Gastroesophageal sphincter (tissue), 4 donors: ENCODE results near the gene MEIS3. TPM values are rescaled to one million over a fixed set of nuclear protein-coding genes. Genes with fewer than 3 reads are reported as not detected.
"Not testable (repeated sequence)": the region's sequence is repeated elsewhere in the genome, so short reads cannot be mapped to it uniquely, and the experiment has no call there.

ENCODE experiments used
- ATAC-seq: fragments of 150-250 bp; one replicate; pipeline ENCODE4 v1.9.1; 2016; ENCODE audit warnings: mild to moderate bottlenecking, moderate library complexity
- H3K27ac ChIP-seq, 4 donors: fragments of 200-600 bp; sonication (generic) in 3 of 4; 1 replicate in 3 of 4; 2 replicates in 1 of 4; pipeline ENCODE4 v1.5.1; 2016 to 2019
- H3K27me3 ChIP-seq: fragments of 200-600 bp; sonication (generic); one replicate; pipeline ENCODE4 v1.5.1; 2019
- H3K36me3 ChIP-seq, 2 donors: fragments of 200-600 bp; sonication (generic); one replicate each; pipeline ENCODE4 v1.5.1; 2019; ENCODE audit warnings: control low read depth in 1 of 2
- H3K4me1 ChIP-seq, 3 donors: fragments of 200-600 bp; sonication (generic); 1 replicate in 2 of 3; 2 replicates in 1 of 3; pipeline ENCODE4 v1.5.1; 2016 to 2019; ENCODE audit warnings: control low read depth in 2 of 3
- H3K4me3 ChIP-seq, 2 donors: fragments of 200-600 bp; sonication (generic); one replicate each; pipeline ENCODE4 v1.5.1; 2019; ENCODE audit warnings: mild to moderate bottlenecking in 1 of 2, moderate library complexity in 1 of 2
- H3K9me3 ChIP-seq, 3 donors: fragments of 200-600 bp; sonication (generic); one replicate each; pipeline ENCODE4 v1.5.1; 2017 to 2019; ENCODE audit warnings: control low read depth in 2 of 3
- EP300 ChIP-seq: sonication (generic); formaldehyde crosslinking; IDR thresholded peaks from one replicate; pipeline ENCODE4 v1.6.1; 2017; ENCODE audit warnings: antibody characterized with exemption, mild to moderate bottlenecking
- POLR2A ChIP-seq, 2 donors: fragments of 450-650 bp; IDR thresholded peaks; one replicate each; pipeline ENCODE4 v1.6.1; 2017; ENCODE audit warnings: antibody characterized with exemption in 2 of 2, mild to moderate bottlenecking in 2 of 2, moderate library complexity in 1 of 2
- POLR2AphosphoS5 ChIP-seq: sonication (generic); formaldehyde crosslinking; IDR thresholded peaks from one replicate; pipeline ENCODE4 v1.6.1; 2017; ENCODE audit warnings: antibody characterized with exemption
- WGBS, 2 donors: methylation state at CpG; one replicate each; pipeline ENCODE4 v1.1.5; 2018; ENCODE audit warnings: low coverage in 1 of 2; 5-methylcytosine and 5-hydroxymethylcytosine counted together
- total RNA-seq, 4 donors: library from RNA; depleted of rRNA; stranded (reverse); fragments of >200 nt; gene quantifications; one replicate each; pipeline ENCODE4 v1.1.0, GENCODE V29; 2016
- TF ChIP-seq, protein P1 (sequence below), 4 experiments: fragments of 200-600 bp in 2 of 4; fragments of 450-650 bp in 2 of 4; sonication (generic) in 1 of 4; IDR thresholded peaks; one replicate each; pipeline ENCODE4 v1.5.1; 2017 to 2019; ENCODE audit warnings: antibody characterized with exemption in 4 of 4, mild to moderate bottlenecking in 2 of 4, moderate library complexity in 2 of 4

The MEIS3 gene
- total RNA-seq, 4 donors from 2014 or later = 23.5 to 37.2 (median 30.3) TPM

DNA sequence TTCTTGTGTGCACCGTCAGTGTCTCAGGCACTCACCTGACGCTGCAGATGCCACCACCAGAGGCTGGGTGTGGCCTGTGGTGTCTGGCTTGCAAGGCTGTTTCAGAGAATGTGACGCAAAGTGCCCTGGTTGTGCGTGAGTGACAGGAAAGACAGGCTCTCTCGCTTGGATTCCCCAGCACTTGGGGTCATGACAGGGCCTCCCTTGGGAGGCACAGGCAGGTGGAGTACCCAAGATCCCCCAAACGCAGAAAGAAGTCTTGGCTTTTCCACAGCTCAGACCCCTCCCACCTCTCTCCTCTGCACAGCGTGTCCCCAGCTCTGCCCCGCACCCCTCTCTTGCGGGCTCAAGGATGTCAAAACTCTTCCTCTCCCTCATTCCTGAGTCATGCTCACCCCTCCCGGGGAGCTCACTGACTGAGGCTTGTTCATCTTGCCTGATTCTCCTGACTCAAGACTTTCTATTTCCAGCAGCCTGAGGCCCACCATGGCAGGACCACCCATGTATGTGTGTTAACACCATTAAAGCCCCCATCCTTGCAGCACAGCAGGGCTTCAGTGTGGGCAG, 49.2 kb downstream of the MEIS3 start:
- no peaks in the 10 kb centered on the region for H3K9me3 ChIP-seq
- no peak for ATAC-seq
- no peak overlapping the region for H3K4me3 ChIP-seq
- H3K4me1 ChIP-seq = no peaks in the 10 kb centered on the region
- no peak overlapping the region for H3K27ac ChIP-seq
- WGBS, 2 donors = 66 to 81% methylated on average over 5 to 8 of the region's 10 CpGs
- H3K27me3 ChIP-seq = no peaks in the 10 kb centered on the region
- H3K36me3 ChIP-seq = peaks cover 0 to 98% of the 10 kb centered on the region in 2 donors
- TF ChIP-seq, protein P1, sequence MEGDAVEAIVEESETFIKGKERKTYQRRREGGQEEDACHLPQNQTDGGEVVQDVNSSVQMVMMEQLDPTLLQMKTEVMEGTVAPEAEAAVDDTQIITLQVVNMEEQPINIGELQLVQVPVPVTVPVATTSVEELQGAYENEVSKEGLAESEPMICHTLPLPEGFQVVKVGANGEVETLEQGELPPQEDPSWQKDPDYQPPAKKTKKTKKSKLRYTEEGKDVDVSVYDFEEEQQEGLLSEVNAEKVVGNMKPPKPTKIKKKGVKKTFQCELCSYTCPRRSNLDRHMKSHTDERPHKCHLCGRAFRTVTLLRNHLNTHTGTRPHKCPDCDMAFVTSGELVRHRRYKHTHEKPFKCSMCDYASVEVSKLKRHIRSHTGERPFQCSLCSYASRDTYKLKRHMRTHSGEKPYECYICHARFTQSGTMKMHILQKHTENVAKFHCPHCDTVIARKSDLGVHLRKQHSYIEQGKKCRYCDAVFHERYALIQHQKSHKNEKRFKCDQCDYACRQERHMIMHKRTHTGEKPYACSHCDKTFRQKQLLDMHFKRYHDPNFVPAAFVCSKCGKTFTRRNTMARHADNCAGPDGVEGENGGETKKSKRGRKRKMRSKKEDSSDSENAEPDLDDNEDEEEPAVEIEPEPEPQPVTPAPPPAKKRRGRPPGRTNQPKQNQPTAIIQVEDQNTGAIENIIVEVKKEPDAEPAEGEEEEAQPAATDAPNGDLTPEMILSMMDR (IDR thresholded peaks at IDR 0.05) = no peak
- TF ChIP-seq POLR2A (IDR thresholded peaks at IDR 0.05) = no peak
- no peak for TF ChIP-seq POLR2AphosphoS5
- TF ChIP-seq EP300 = no peak

DNA sequence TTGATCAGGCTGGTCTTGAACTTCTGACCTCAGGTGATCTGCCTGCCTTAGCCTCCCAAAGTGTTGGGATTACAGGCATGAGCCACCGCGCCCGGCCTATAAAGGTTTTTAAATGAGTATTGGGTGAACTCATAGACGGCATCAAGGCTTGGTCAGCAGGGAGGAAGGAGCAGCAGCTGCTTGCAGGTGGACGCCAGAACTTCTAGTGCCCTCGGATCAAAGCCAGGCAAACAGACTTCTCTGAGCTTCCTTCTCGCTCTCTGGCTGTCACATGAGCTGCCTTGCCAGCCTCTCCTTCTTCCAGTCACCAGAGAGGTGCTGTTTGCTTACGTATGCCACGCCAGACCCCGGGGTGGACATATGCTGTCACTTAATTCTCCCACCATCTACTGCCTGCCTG, 53.9 kb downstream of the MEIS3 start:
- H3K27me3 ChIP-seq, H3K9me3 ChIP-seq, H3K4me1 ChIP-seq, ATAC-seq, H3K4me3 ChIP-seq, H3K27ac ChIP-seq: not testable (repeated sequence)
- peaks cover 0 to 98% of the 10 kb centered on the region in 2 donors for H3K36me3 ChIP-seq
- WGBS, 2 donors = 91% methylated on average over 6 of the region's 10 CpGs; no CpG with 5 or more reads in 1 of the 2 donors

DNA sequence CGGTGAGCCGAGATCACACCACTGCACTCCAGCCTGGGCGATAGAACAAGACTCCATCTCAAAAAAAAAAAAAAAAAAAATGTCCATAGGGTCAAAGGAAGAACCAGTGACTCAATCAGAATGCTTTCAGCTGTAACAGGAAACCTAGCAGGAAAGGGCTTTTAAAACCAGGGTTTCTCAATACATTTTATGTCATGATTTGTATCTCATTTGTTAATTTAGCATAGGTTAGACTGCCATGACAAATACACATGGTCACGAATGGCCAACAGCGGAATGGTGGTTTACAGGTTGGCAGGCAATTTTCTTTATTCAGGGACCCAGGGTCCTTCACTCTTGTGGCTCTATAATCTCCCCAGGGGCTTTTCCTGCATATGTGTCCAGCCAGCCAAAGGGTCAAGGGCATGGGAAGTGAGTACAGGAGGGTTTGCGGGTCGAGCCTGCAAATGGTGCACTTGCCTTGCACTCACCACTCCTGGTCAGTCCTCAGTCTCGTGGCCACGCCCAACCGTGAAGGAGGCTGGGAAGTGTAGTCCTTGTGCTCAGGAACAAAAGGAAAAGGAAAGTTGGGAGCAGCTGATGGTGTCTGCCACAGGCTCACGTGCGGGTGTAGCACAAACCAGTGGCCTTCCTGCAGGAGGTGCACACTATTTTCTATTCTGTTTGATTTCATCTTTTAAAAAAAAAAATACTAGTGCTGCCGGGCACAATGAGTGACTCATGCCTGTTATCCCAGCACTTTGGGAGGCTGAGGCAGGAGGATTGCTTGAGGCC, 55.4 kb downstream of the MEIS3 start:
- TF ChIP-seq, protein P1 (IDR thresholded peaks at IDR 0.05) = no peak
- TF ChIP-seq EP300 = no peak
- no peak for TF ChIP-seq POLR2AphosphoS5
- no peak for TF ChIP-seq POLR2A (IDR thresholded peaks at IDR 0.05)
- peaks cover 0 to 98% of the 10 kb centered on the region in 2 donors for H3K36me3 ChIP-seq
- H3K9me3 ChIP-seq = no peaks in the 10 kb centered on the region
- no peak for ATAC-seq
- no peaks in the 10 kb centered on the region for H3K4me1 ChIP-seq
- no peaks in the 10 kb centered on the region for H3K27me3 ChIP-seq
- no peak overlapping the region for H3K4me3 ChIP-seq
- WGBS, 2 donors = 88 to 94% methylated on average over 5 to 8 of the region's 13 CpGs
- no peak overlapping the region for H3K27ac ChIP-seq

DNA sequence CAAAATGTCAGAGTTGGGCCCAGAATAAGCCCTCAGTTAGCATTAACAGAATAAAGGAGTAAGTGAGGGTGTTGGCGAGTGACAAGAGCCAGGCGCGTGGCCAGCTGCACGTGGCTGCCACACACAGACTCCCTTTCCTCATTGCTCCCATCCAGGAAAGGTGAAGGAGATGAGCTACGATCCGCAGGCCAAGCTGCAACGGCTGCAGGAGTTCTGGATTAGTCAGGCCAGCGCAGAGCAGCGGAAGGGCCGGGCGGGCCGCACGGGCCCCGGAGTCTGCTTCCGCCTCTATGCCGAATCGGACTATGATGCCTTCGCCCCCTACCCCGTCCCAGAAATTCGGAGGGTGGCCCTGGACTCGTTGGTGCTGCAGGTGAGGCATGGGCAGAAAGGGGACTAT, 57.0 kb downstream of the MEIS3 start:
- Histone ChIP-seq H3K36me3 (peaks cover 0 to 100% of the 10 kb centered on the region in 2 donors), H3K9me3 (peaks cover 0 to 5% (median 0%) of the 10 kb centered on the region in 3 donors), H3K27ac (no peak overlapping the region), H3K4me1 (no peaks in the 10 kb centered on the region), H3K27me3 (no peaks in the 10 kb centered on the region), H3K4me3 (no peak overlapping the region)
- no peak for TF ChIP-seq POLR2AphosphoS5
- 88 to 89% methylated on average over 10 to 12 of the region's 21 CpGs for WGBS, 2 donors
- ATAC-seq = no peak

DNA sequence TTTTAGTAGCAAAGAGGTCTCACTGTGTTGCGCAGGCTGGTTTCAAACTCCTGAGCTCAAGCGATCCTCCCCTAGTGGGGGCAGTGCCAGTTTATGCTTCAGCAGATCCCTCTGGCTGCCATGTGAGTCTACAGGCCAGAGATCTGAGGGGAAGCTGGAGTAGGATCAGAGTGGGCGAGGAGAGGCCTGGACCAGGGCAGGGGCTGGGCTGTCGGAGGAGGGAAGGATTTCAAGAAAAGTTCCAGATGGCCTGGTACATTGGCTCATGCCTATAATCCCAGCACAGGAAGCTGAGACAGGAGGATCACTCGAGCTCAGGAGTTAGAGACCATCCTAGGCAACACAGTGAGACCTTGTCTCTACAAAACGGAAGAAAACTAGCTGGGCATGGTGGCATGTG, 60.4 kb downstream of the MEIS3 start:
- peaks cover 0 to 100% of the 10 kb centered on the region in 2 donors for H3K36me3 ChIP-seq
- no peak overlapping the region for H3K27ac ChIP-seq
- no peak for TF ChIP-seq POLR2A (IDR thresholded peaks at IDR 0.05)
- TF ChIP-seq POLR2AphosphoS5 = no peak
- TF ChIP-seq EP300 = no peak
- TF ChIP-seq, protein P1 (IDR thresholded peaks at IDR 0.05) = no peak
- no peaks in the 10 kb centered on the region for H3K27me3 ChIP-seq
- WGBS, 2 donors = 50% methylated on average over 2 of the region's 6 CpGs; no CpG with 5 or more reads in 1 of the 2 donors
- H3K4me1 ChIP-seq = peaks cover 0 to 10% (median 0%) of the 10 kb centered on the region in 3 donors
- H3K9me3 ChIP-seq = peaks cover 0 to 5% (median 0%) of the 10 kb centered on the region in 3 donors
- no peak overlapping the region for H3K4me3 ChIP-seq
- no peak for ATAC-seq
